Hepatocyte (in vitro differentiated cells): ENCODE results near the gene SPEG. TPM values are rescaled to one million over a fixed set of nuclear protein-coding genes. Genes with fewer than 3 reads are reported as not detected.

Source experiments
- DNase-seq: peaks from one replicate; pipeline ENCODE4 v3.0.0-alpha.2; 2016; ENCODE audit warnings: low spot score
- H2AFZ ChIP-seq: fragments of 200-600 bp; sonication (generic); 2 replicates; pipeline ENCODE4 v1.6.0; 2016; ENCODE audit warnings: antibody characterized with exemption, mild to moderate bottlenecking
- H3K27ac ChIP-seq: fragments of 200-600 bp; sonication (generic); 2 replicates; pipeline ENCODE4 v1.5.1; 2016; ENCODE audit warnings: mild to moderate bottlenecking
- H3K27me3 ChIP-seq: fragments of 200-600 bp; sonication (generic); 2 replicates; pipeline ENCODE4 v1.6.1; 2016
- H3K36me3 ChIP-seq: fragments of 200-600 bp; sonication (generic); replicated peaks from 2 replicates; pipeline ENCODE4 v1.5.1; 2016; ENCODE audit warnings: low read depth; ENCODE audit not compliant: insufficient read depth
- H3K4me1 ChIP-seq: fragments of 200-600 bp; sonication (generic); 2 replicates; pipeline ENCODE4 v1.5.1; 2016; ENCODE audit warnings: mild to moderate bottlenecking, moderate library complexity; ENCODE audit not compliant: insufficient read depth
- H3K4me2 ChIP-seq: fragments of 200-600 bp; sonication (generic); 2 replicates; pipeline ENCODE4 v1.6.0; 2016
- H3K4me3 ChIP-seq: fragments of 200-600 bp; sonication (generic); 2 replicates; pipeline ENCODE4 v1.5.1; 2016; ENCODE audit warnings: mild to moderate bottlenecking
- H3K79me2 ChIP-seq: fragments of 200-600 bp; sonication (generic); 2 replicates; pipeline ENCODE4 v1.6.0; 2017; ENCODE audit warnings: mild to moderate bottlenecking
- H3K9me2 ChIP-seq: fragments of 200-600 bp; sonication (generic); replicated peaks from 2 replicates; pipeline ENCODE4 v1.6.0; 2017; ENCODE audit warnings: mild to moderate bottlenecking; ENCODE audit not compliant: insufficient read depth
- H3K9me3 ChIP-seq: fragments of 200-600 bp; sonication (generic); 2 replicates; pipeline ENCODE4 v1.5.1; 2016; ENCODE audit warnings: low read depth, mild to moderate bottlenecking
- H4K20me1 ChIP-seq: fragments of 200-600 bp; sonication (generic); 2 replicates; pipeline ENCODE4 v1.6.0; 2016; ENCODE audit warnings: mild to moderate bottlenecking; ENCODE audit not compliant: insufficient read depth, poor library complexity, severe bottlenecking
- EZH2 ChIP-seq: fragments of 200-600 bp; sonication (generic); IDR thresholded peaks from 2 replicates; pipeline ENCODE4 v1.6.1; 2016; ENCODE audit warnings: antibody characterized with exemption, mild to moderate bottlenecking, borderline replicate concordance
- EZH2phosphoT487 ChIP-seq: fragments of 200-600 bp; sonication (generic); IDR thresholded peaks from one replicate; pipeline ENCODE4 v1.6.1; 2018; ENCODE audit warnings: antibody characterized with exemption, mild to moderate bottlenecking, low read depth, moderate library complexity; ENCODE audit not compliant: unreplicated experiment, severe bottlenecking
- WGBS: methylation state at CpG from one replicate; pipeline ENCODE4 v1.1.6; 2016; ENCODE audit warnings: low lambda C conversion rate; ENCODE audit errors: missing lambda C conversion rate; 5-methylcytosine and 5-hydroxymethylcytosine counted together
- polyA plus RNA-seq: library from polyadenylated mRNA; unstranded; fragments of >200 nt; fragmentation: Nextera tagmentation; extraction: Ambion mirVana; gene quantifications from 2 replicates; pipeline ENCODE4 v1.2.1, GENCODE V29; 2016
- total RNA-seq: library from RNA; depleted of rRNA; stranded (reverse); fragments of >200 nt; gene quantifications from 2 replicates; pipeline ENCODE4 v1.2.3, GENCODE V29; 2014
- TF ChIP-seq, protein P1 (sequence below): fragments of 200-600 bp; sonication (generic); IDR thresholded peaks from 2 replicates; pipeline ENCODE4 v1.5.1; 2016; ENCODE audit warnings: antibody characterized with exemption, mild to moderate bottlenecking; ENCODE audit not compliant: poor library complexity

Gene SPEG
- total and polyA plus RNA-seq, 2 experiments from 2014 or later = 21.6 to 40.0 TPM

DNA sequence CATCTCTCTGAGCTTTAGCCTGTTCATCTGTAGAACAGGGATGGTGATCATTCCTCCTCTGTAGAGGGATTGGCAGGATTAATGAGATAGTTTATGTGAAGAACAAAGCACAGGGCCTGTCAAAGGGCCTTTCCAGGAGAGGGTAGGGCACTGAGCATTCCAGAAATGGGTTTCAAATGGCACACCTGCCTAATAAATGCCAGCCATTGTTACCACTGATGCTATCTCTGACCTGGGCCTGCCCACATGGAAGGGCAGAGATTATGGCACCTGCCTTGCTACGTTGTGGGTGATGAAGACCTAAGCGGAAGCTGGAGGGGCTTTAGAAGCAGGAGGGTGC lies 33.1 kb downstream of the SPEG start:
- TF ChIP-seq EZH2phosphoT487 (no peak), EZH2 (no peak)
- TF ChIP-seq, protein P1, sequence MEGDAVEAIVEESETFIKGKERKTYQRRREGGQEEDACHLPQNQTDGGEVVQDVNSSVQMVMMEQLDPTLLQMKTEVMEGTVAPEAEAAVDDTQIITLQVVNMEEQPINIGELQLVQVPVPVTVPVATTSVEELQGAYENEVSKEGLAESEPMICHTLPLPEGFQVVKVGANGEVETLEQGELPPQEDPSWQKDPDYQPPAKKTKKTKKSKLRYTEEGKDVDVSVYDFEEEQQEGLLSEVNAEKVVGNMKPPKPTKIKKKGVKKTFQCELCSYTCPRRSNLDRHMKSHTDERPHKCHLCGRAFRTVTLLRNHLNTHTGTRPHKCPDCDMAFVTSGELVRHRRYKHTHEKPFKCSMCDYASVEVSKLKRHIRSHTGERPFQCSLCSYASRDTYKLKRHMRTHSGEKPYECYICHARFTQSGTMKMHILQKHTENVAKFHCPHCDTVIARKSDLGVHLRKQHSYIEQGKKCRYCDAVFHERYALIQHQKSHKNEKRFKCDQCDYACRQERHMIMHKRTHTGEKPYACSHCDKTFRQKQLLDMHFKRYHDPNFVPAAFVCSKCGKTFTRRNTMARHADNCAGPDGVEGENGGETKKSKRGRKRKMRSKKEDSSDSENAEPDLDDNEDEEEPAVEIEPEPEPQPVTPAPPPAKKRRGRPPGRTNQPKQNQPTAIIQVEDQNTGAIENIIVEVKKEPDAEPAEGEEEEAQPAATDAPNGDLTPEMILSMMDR = no peak
- no peaks in the 10 kb centered on the region for H3K9me3 ChIP-seq
- no peak overlapping the region for H3K4me3 ChIP-seq
- WGBS = 92% methylated on average over 2 of the region's 2 CpGs
- no peaks in the 10 kb centered on the region for H3K4me1 ChIP-seq
- no peak overlapping the region for H3K27ac ChIP-seq
- no peak overlapping the region for H2AFZ ChIP-seq
- no peaks in the 10 kb centered on the region for H3K9me2 ChIP-seq
- H3K4me2 ChIP-seq = no peak overlapping the region
- no peaks in the 10 kb centered on the region for H3K27me3 ChIP-seq
- no peaks in the 10 kb centered on the region for H3K36me3 ChIP-seq
- no peaks in the 10 kb centered on the region for H3K79me2 ChIP-seq
- DNase-seq = no peak
- no peaks in the 10 kb centered on the region for H4K20me1 ChIP-seq

- H3K4me2 ChIP-seq = no peak overlapping the region
- no peaks in the 10 kb centered on the region for H3K79me2 ChIP-seq
- no peak for DNase-seq
- H3K4me3 ChIP-seq = no peak overlapping the region
- 97% methylated on average over 22 of the region's 23 CpGs for WGBS
- TF ChIP-seq, protein P1 = no peak
- no peak for TF ChIP-seq EZH2phosphoT487
- H3K9me3 ChIP-seq = no peaks in the 10 kb centered on the region
- no peak overlapping the region for H2AFZ ChIP-seq
- H4K20me1 ChIP-seq = no peaks in the 10 kb centered on the region
- no peak overlapping the region for H3K27ac ChIP-seq
- H3K36me3 ChIP-seq = no peaks in the 10 kb centered on the region
- no peaks in the 10 kb centered on the region for H3K9me2 ChIP-seq
- H3K27me3 ChIP-seq = no peaks in the 10 kb centered on the region
- H3K4me1 ChIP-seq = no peaks in the 10 kb centered on the region
Observed at GRCh38 chr2:219468410-219469185, 34.0 kb downstream of the SPEG start.

DNA sequence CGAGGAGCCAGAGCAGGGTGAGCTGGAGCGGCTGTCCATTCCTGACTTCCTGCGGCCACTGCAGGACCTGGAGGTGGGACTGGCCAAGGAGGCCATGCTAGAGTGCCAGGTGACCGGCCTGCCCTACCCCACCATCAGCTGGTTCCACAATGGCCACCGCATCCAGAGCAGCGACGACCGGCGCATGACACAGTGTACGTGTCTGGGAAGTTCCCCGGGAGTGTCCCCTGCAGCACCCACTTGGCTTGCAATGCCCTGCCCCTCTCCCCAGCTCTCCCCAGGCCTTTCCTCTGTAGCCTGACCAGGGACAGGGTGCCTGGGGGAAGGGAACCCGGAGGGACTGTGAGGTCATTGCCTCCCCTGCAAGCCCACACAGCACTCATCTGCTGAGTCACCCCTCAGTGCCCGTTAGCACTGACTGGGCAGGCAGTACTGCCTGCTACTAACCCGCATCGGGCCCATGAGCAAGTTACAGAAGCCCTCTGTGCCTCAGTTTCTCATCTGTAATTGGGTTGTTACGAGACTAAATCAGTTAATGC lies 34.6 kb downstream of the SPEG start:
- Histone ChIP-seq H3K36me3 (no peaks in the 10 kb centered on the region), H3K9me3 (no peaks in the 10 kb centered on the region), H3K9me2 (no peaks in the 10 kb centered on the region), H3K79me2 (no peaks in the 10 kb centered on the region), H2AFZ (no peak overlapping the region), H4K20me1 (no peaks in the 10 kb centered on the region), H3K4me3 (no peak overlapping the region), H3K27ac (no peak overlapping the region), H3K4me1 (no peaks in the 10 kb centered on the region), H3K4me2 (no peak overlapping the region), H3K27me3 (no peaks in the 10 kb centered on the region)
- TF ChIP-seq, protein P1 = no peak
- TF ChIP-seq EZH2 (no peak), EZH2phosphoT487 (no peak)
- no peak for DNase-seq
- 88% methylated on average over 16 of the region's 16 CpGs for WGBS
